Breast epithelium (tissue), 4 donors: ENCODE measurements around the gene ASTN2. TPM values are rescaled to one million over a fixed set of nuclear protein-coding genes. Genes with fewer than 3 reads are reported as not detected.

Source experiments
- DNase-seq, 2 donors: peaks; one replicate each; pipeline ENCODE4 v3.0.0-alpha.2; 2019; ENCODE audit warnings: low spot score in 2 of 2
- H3K27ac ChIP-seq, 2 donors: fragments of 200-600 bp; sonication (generic) in 1 of 2; one replicate each; pipeline ENCODE4 v1.5.1; 2016 to 2019; ENCODE audit warnings: mild to moderate bottlenecking in 1 of 2
- H3K27me3 ChIP-seq, 2 donors: fragments of 200-600 bp; sonication (generic) in 1 of 2; one replicate each; pipeline versions ENCODE4 v1.5.1 to v1.6.0; 2017 to 2019; ENCODE audit warnings: control low read depth in 1 of 2, mild to moderate bottlenecking in 1 of 2
- H3K36me3 ChIP-seq: fragments of 200-600 bp; one replicate; pipeline ENCODE4 v1.5.1; 2019
- H3K4me1 ChIP-seq, 2 donors: fragments of 200-600 bp; sonication (generic); one replicate each; pipeline ENCODE4 v1.5.1; 2016 to 2019; ENCODE audit warnings: control low read depth in 1 of 2
- H3K4me3 ChIP-seq, 3 donors: fragments of 200-600 bp; sonication (generic); 1 replicate in 2 of 3; 2 replicates in 1 of 3; pipeline ENCODE4 v1.5.1; 2016 to 2019; ENCODE audit warnings: mild to moderate bottlenecking in 3 of 3, moderate library complexity in 2 of 3
- H3K9me3 ChIP-seq, 2 donors: fragments of 200-600 bp; sonication (generic) in 1 of 2; one replicate each; pipeline ENCODE4 v1.5.1; 2016 to 2019; ENCODE audit warnings: control low read depth in 1 of 2
- POLR2A ChIP-seq: fragments of 450-650 bp; IDR thresholded peaks from one replicate; pipeline ENCODE4 v1.6.1; 2016; ENCODE audit warnings: antibody characterized with exemption, mild to moderate bottlenecking, moderate library complexity
- POLR2AphosphoS5 ChIP-seq, 3 donors: sonication (generic); formaldehyde crosslinking; IDR thresholded peaks; one replicate each; pipeline ENCODE4 v1.6.1; 2017; ENCODE audit warnings: antibody characterized with exemption in 3 of 3
- intact Hi-C: fragments of 100-400 bp; cut with DNase I; formaldehyde crosslinking; loops from one replicate; pipeline ENCODE4 v1.15.1; 2023; ENCODE audit warnings: low total_unique reads
- total RNA-seq, 3 donors: library from RNA; depleted of rRNA; stranded (reverse); fragments of >200 nt; gene quantifications; one replicate each; pipeline ENCODE4 v1.1.0, GENCODE V29; 2016
- TF ChIP-seq, protein P1 (sequence below), 3 donors: fragments of 450-650 bp; IDR thresholded peaks; one replicate each; pipeline ENCODE4 v1.5.1; 2016 to 2017; ENCODE audit warnings: antibody characterized with exemption in 3 of 3, mild to moderate bottlenecking in 3 of 3, moderate library complexity in 3 of 3

ASTN2 gene
- total RNA-seq, 3 donors from 2014 or later, result 9.1 to 13.8 (median 9.8) TPM

DNA sequence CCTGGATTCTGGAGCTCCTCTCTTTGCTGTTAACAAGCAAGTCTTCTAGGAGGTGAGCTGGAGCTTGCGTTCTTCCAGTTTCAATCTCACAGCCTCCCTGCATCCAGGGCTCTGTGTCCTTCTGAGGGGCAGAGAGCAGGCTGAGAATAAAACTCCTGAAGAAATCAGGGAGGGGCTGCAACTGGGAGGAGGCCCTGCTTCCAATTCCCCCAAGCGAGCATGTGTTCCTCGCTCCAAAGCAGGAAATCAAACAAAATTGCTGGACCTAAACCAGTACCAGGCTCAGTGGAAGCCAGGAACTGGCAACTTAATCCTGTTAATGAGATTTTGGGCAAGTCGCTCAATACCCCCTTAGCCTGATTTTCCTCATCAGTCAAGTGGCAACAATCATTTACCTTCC, 181.8 kb downstream of the ASTN2 start:
- intact Hi-C loops, result no loop called here
- no peaks in the 10 kb centered on the region for H3K4me1 ChIP-seq
- no peaks in the 10 kb centered on the region for H3K9me3 ChIP-seq
- H3K36me3 ChIP-seq, result no peaks in the 10 kb centered on the region
- H3K27ac ChIP-seq, result no peak overlapping the region
- no peak for DNase-seq
- no peak overlapping the region for H3K4me3 ChIP-seq
- TF ChIP-seq POLR2A (no peak), POLR2AphosphoS5 (IDR thresholded peaks at IDR 0.05) (no peak)
- TF ChIP-seq, protein P1, sequence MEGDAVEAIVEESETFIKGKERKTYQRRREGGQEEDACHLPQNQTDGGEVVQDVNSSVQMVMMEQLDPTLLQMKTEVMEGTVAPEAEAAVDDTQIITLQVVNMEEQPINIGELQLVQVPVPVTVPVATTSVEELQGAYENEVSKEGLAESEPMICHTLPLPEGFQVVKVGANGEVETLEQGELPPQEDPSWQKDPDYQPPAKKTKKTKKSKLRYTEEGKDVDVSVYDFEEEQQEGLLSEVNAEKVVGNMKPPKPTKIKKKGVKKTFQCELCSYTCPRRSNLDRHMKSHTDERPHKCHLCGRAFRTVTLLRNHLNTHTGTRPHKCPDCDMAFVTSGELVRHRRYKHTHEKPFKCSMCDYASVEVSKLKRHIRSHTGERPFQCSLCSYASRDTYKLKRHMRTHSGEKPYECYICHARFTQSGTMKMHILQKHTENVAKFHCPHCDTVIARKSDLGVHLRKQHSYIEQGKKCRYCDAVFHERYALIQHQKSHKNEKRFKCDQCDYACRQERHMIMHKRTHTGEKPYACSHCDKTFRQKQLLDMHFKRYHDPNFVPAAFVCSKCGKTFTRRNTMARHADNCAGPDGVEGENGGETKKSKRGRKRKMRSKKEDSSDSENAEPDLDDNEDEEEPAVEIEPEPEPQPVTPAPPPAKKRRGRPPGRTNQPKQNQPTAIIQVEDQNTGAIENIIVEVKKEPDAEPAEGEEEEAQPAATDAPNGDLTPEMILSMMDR (IDR thresholded peaks at IDR 0.05), result no peak
- no peaks in the 10 kb centered on the region for H3K27me3 ChIP-seq

DNA sequence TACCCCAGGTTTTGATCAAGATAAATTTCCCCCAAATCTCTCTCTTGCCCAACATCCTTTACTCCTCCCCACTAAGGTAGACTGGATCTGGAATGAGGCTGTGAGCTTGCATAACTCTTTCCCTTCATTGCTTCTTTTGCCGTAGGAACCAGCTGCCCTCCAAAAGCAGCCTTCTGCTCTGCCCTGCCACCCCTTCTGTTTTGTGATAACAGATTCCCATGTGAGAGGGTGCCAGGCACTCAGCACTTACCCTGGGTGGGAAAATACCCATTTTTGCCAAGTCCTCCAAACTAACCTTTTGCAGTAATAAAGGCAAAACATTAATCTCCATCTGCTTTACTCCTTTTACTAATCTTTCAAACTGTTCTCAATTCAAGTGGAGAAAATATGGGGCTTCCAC, 182.6 kb downstream of the ASTN2 start:
- DNase-seq, result no peak
- TF ChIP-seq POLR2AphosphoS5 (IDR thresholded peaks at IDR 0.05) (no peak), POLR2A (no peak)
- TF ChIP-seq, protein P1 (IDR thresholded peaks at IDR 0.05), result no peak
- Histone ChIP-seq H3K4me1 (no peaks in the 10 kb centered on the region), H3K36me3 (no peaks in the 10 kb centered on the region), H3K27me3 (no peaks in the 10 kb centered on the region), H3K27ac (no peak overlapping the region), H3K9me3 (no peaks in the 10 kb centered on the region), H3K4me3 (no peak overlapping the region)
- intact Hi-C loops, result no loop called here

GRCh38 chr9:117231012-117231411, 183.8 kb downstream of the ASTN2 start:
- Histone ChIP-seq H3K27me3 (no peaks in the 10 kb centered on the region), H3K9me3 (no peaks in the 10 kb centered on the region)

DNA sequence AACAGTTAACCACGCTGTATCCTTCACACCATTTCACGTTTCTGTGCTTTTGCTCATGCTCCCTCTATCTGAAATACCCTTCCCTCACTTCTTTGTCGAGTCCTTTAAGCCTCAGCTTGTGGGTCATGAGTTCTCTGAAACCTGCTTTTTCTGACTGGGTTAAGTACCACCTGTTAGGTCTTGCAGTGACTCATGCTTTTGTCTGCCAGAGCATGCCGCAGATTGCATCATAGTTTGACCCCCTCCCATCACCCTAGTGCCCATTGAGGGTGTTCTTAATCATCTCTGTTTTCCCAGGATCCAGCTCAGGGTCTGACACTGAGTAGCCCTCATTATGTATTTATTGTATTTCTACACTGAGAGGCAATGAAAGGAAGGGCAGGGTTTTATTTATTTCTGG, 190.2 kb downstream of the ASTN2 start:
- no peak for TF ChIP-seq POLR2AphosphoS5 (IDR thresholded peaks at IDR 0.05)
- TF ChIP-seq, protein P1 (IDR thresholded peaks at IDR 0.05), result no peak
- TF ChIP-seq POLR2A, result no peak

More at GRCh38 chr9:117231012-117231411, 183.8 kb downstream of the ASTN2 start:
- no peak for DNase-seq
- Histone ChIP-seq H3K4me3 (no peak overlapping the region), H3K36me3 (no peaks in the 10 kb centered on the region), H3K4me1 (no peaks in the 10 kb centered on the region), H3K27ac (no peak overlapping the region)
- intact Hi-C loops, result no loop called here
- TF ChIP-seq POLR2AphosphoS5 (IDR thresholded peaks at IDR 0.05) (no peak), POLR2A (no peak)
- TF ChIP-seq, protein P1 (IDR thresholded peaks at IDR 0.05), result no peak

GRCh38 chr9:117218951-117219350, 195.9 kb downstream of the ASTN2 start:
- Histone ChIP-seq H3K4me3 (no peak overlapping the region), H3K36me3 (no peaks in the 10 kb centered on the region), H3K27ac (no peak overlapping the region), H3K9me3 (peaks cover 0 to 5% of the 10 kb centered on the region in 2 donors), H3K27me3 (no peaks in the 10 kb centered on the region), H3K4me1 (no peaks in the 10 kb centered on the region)
- TF ChIP-seq POLR2AphosphoS5 (IDR thresholded peaks at IDR 0.05) (no peak), POLR2A (no peak)
- DNase-seq, result no peak
- intact Hi-C loops, result loop anchor here (1.0 kb wide), 1 partner anchor 11 kb away; no protein-coding TSS in a partner anchor

More for the DNA sequence above, 190.2 kb downstream of the ASTN2 start:
- H3K4me3 ChIP-seq, result no peak overlapping the region
- no peak overlapping the region for H3K27ac ChIP-seq
- DNase-seq, result no peak
- intact Hi-C loops, result loop anchor here (5.0 kb wide), 1 partner anchor 192 kb away; no protein-coding TSS in a partner anchor
- no peaks in the 10 kb centered on the region for H3K9me3 ChIP-seq
- no peaks in the 10 kb centered on the region for H3K4me1 ChIP-seq
- H3K27me3 ChIP-seq, result no peaks in the 10 kb centered on the region
- H3K36me3 ChIP-seq, result no peaks in the 10 kb centered on the region

- intact Hi-C loops, result no loop called here
- H3K36me3 ChIP-seq, result no peaks in the 10 kb centered on the region
- TF ChIP-seq, protein P1 (IDR thresholded peaks at IDR 0.05), result no peak
- no peak for TF ChIP-seq POLR2AphosphoS5 (IDR thresholded peaks at IDR 0.05)
- TF ChIP-seq POLR2A, result no peak
- DNase-seq, result no peak
- H3K4me3 ChIP-seq, result no peak overlapping the region
- no peaks in the 10 kb centered on the region for H3K4me1 ChIP-seq
- no peaks in the 10 kb centered on the region for H3K27me3 ChIP-seq
- H3K9me3 ChIP-seq, result peaks cover 0 to 15% of the 10 kb centered on the region in 2 donors
- H3K27ac ChIP-seq, result no peak overlapping the region
These were observed 200.4 kb downstream of the ASTN2 start for GRCh38 chr9:117214416-117214815.
